H1 (cell line): ENCODE results near the gene CAPZB. TPM values are rescaled to one million over a fixed set of nuclear protein-coding genes. Genes with fewer than 3 reads are reported as not detected.

ENCODE experiments used
- CTCF ChIA-PET: fragments of 300-600 bp; sonication (Branson Sonifier 250); formaldehyde crosslinking; loops from one replicate; lab custom pipeline; 2021; ENCODE audit not compliant: partially characterized antibody; lab: Charles Lee
- POLR2A ChIA-PET: fragments of 300-600 bp; sonication (Branson Sonifier 250); formaldehyde crosslinking; loops from one replicate; lab custom pipeline; 2021; ENCODE audit warnings: inconsistent platforms; ENCODE audit not compliant: partially characterized antibody; lab: Charles Lee
- DNase-seq, 2 experiments: peaks; one replicate each; pipeline versions ENCODE4 v3.0.0 to v3.0.0-alpha.2; 2010 to 2022; ENCODE audit warnings: low spot score in 2 of 2, low read depth in 1 of 2, mixed read lengths in 1 of 2
- FAIRE-seq: peaks from 2 replicates; lab custom pipeline; 2011; peaks lifted over from hg19 to GRCh38; lab: Jason Lieb, UNC
- H2AFZ ChIP-seq: 2 replicates; pipeline ENCODE4 v1.8.1; 2012; ENCODE audit warnings: low read length, inconsistent platforms
- H2AK5ac ChIP-seq: 2 replicates; pipeline ENCODE4 v1.6.1; 2013; ENCODE audit warnings: low read depth, low read length
- H2BK120ac ChIP-seq: replicated peaks from 2 replicates; pipeline ENCODE3; 2013; ENCODE audit warnings: low read depth, low read length, inconsistent platforms
- H2BK12ac ChIP-seq: 2 replicates; pipeline ENCODE4 v1.6.1; 2013; ENCODE audit warnings: low read depth, low read length
- H2BK15ac ChIP-seq: 2 replicates; pipeline ENCODE4 v1.6.1; 2013; ENCODE audit warnings: low read length
- H2BK20ac ChIP-seq: 2 replicates; pipeline ENCODE4 v1.6.1; 2013; ENCODE audit warnings: low read length
- H2BK5ac ChIP-seq: 2 replicates; pipeline ENCODE4 v1.6.1; 2013; ENCODE audit warnings: low read depth, low read length
- H3K14ac ChIP-seq: 2 replicates; pipeline ENCODE4 v1.6.1; 2013; ENCODE audit warnings: inconsistent platforms; ENCODE audit not compliant: insufficient read length
- H3K18ac ChIP-seq: 2 replicates; pipeline ENCODE4 v1.6.1; 2013; ENCODE audit warnings: low read length; ENCODE audit errors: extremely low read depth
- H3K23ac ChIP-seq: 2 replicates; pipeline ENCODE4 v1.6.1; 2013; ENCODE audit warnings: inconsistent platforms; ENCODE audit not compliant: insufficient read length
- H3K23me2 ChIP-seq: 2 replicates; pipeline ENCODE4 v1.6.1; 2013; ENCODE audit warnings: low read depth, low read length
- H3K27ac ChIP-seq: 2 replicates; pipeline ENCODE4 v1.6.1; 2011; ENCODE audit warnings: low read depth, low read length, inconsistent platforms
- H3K27me3 ChIP-seq, 4 experiments: replicated peaks in 1 of 4; 1 replicate in 1 of 4; 2 replicates in 3 of 4; pipeline versions ENCODE4 v1.6.1 to v1.8.1; 2011 to 2013; ENCODE audit warnings: low read length in 3 of 4, mild to moderate bottlenecking in 3 of 4, inconsistent platforms in 2 of 4, mixed read lengths in 2 of 4, moderate library complexity in 1 of 4; ENCODE audit not compliant: control insufficient read depth in 3 of 4, insufficient read depth in 3 of 4; ENCODE audit errors: extremely low read depth in 1 of 4
- H3K36me3 ChIP-seq, 4 experiments: 2 replicates each; pipeline versions ENCODE4 v1.6.1 to v1.8.1; 2011 to 2013; ENCODE audit warnings: mild to moderate bottlenecking in 4 of 4, low read length in 3 of 4, moderate library complexity in 2 of 4, control low read depth in 1 of 4, inconsistent platforms in 1 of 4; ENCODE audit not compliant: insufficient read depth in 4 of 4, control insufficient read depth in 2 of 4
- H3K4ac ChIP-seq: replicated peaks from 2 replicates; pipeline ENCODE3; 2013; ENCODE audit warnings: low read length, low read depth, mixed read lengths, inconsistent platforms; ENCODE audit not compliant: insufficient read length
- H3K4me1 ChIP-seq, 4 experiments: replicated peaks in 1 of 4; 1 replicate in 1 of 4; 2 replicates in 3 of 4; pipeline versions ENCODE4 v1.6.1 to v1.8.1; 2011 to 2013; ENCODE audit warnings: low read length in 3 of 4, inconsistent platforms in 2 of 4, mixed read lengths in 1 of 4; ENCODE audit not compliant: insufficient read depth in 4 of 4, control insufficient read depth in 3 of 4
- H3K4me2 ChIP-seq, 2 experiments: 2 replicates each; pipeline versions ENCODE4 v1.6.1 to v1.8.1; 2011 to 2013; ENCODE audit warnings: low read depth in 2 of 2, low read length in 2 of 2, control low read depth in 1 of 2, inconsistent platforms in 1 of 2, mild to moderate bottlenecking in 1 of 2; ENCODE audit not compliant: insufficient read depth in 1 of 2
- H3K4me3 ChIP-seq, 4 experiments: fragments of 200-600, 300-600 bp in 1 of 4; sonication (generic), shearing (Covaris generic), sonication (Bioruptor Twin) in 1 of 4; 2 replicates each; pipeline versions ENCODE4 v1.5.1 to v1.8.1; 2011 to 2016; ENCODE audit warnings: low read length in 4 of 4, low read depth in 3 of 4, control low read depth in 2 of 4, inconsistent platforms in 2 of 4, mild to moderate bottlenecking in 2 of 4, mixed read lengths in 1 of 4, moderate library complexity in 1 of 4; ENCODE audit not compliant: insufficient read depth in 2 of 4; ENCODE audit errors: extremely low read depth in 1 of 4
- H3K56ac ChIP-seq: replicated peaks from 2 replicates; pipeline ENCODE3; 2013; ENCODE audit warnings: low read depth, mild to moderate bottlenecking, mixed read lengths, low read length, inconsistent platforms; ENCODE audit not compliant: insufficient read length
- H3K79me1 ChIP-seq: 2 replicates; pipeline ENCODE4 v1.6.1; 2013; ENCODE audit warnings: low read depth, low read length, control low read depth
- H3K79me2 ChIP-seq, 2 experiments: 2 replicates each; pipeline versions ENCODE4 v1.6.1 to v1.8.1; 2012 to 2013; ENCODE audit warnings: low read length in 2 of 2, mild to moderate bottlenecking in 2 of 2, inconsistent platforms in 1 of 2; ENCODE audit not compliant: insufficient read depth in 2 of 2, control insufficient read depth in 1 of 2
- H3K9ac ChIP-seq, 4 experiments: replicated peaks in 1 of 4; 1 replicate in 1 of 4; 2 replicates in 3 of 4; pipeline versions ENCODE4 v1.6.1 to v1.8.1; 2011 to 2013; ENCODE audit warnings: low read depth in 3 of 4, low read length in 3 of 4, control low read depth in 2 of 4, mild to moderate bottlenecking in 2 of 4, moderate library complexity in 2 of 4, inconsistent platforms in 1 of 4; ENCODE audit errors: extremely low read depth in 1 of 4
- H3K9me3 ChIP-seq, 2 experiments: 2 replicates each; pipeline versions ENCODE4 v1.6.1 to v1.8.1; 2012 to 2013; ENCODE audit warnings: mild to moderate bottlenecking in 2 of 2, moderate library complexity in 2 of 2, control low read depth in 1 of 2, inconsistent platforms in 1 of 2, low read depth in 1 of 2, low read length in 1 of 2, mixed read lengths in 1 of 2; ENCODE audit not compliant: insufficient read depth in 2 of 2
- H4K20me1 ChIP-seq, 2 experiments: replicated peaks in 1 of 2; 2 replicates each; pipeline versions ENCODE3 to v1.8.1; 2011 to 2013; ENCODE audit warnings: inconsistent platforms in 2 of 2, low read length in 2 of 2, mild to moderate bottlenecking in 1 of 2; ENCODE audit not compliant: insufficient read depth in 2 of 2, control insufficient read depth in 1 of 2
- H4K5ac ChIP-seq: 2 replicates; pipeline ENCODE4 v1.6.1; 2013; ENCODE audit warnings: low read length, low read depth, mixed read lengths, inconsistent platforms; ENCODE audit not compliant: insufficient read length
- H4K8ac ChIP-seq: 2 replicates; pipeline ENCODE4 v1.8.0; 2013; ENCODE audit warnings: mild to moderate bottlenecking, moderate library complexity, low read length, inconsistent platforms; ENCODE audit not compliant: insufficient read depth; ENCODE audit errors: extremely low read depth
- H4K91ac ChIP-seq: replicated peaks from 2 replicates; pipeline ENCODE3; 2013; ENCODE audit warnings: low read length, mixed read lengths, inconsistent platforms; ENCODE audit not compliant: insufficient read length
- ATF2 ChIP-seq: IDR thresholded peaks from 2 replicates; pipeline ENCODE4 v1.6.1; 2012; ENCODE audit warnings: low read length, inconsistent platforms
- BCL11A ChIP-seq, 2 experiments: IDR thresholded peaks; one replicate each; pipeline ENCODE4 v1.6.1; 2011; ENCODE audit warnings: low read depth in 2 of 2, low read length in 2 of 2, mild to moderate bottlenecking in 2 of 2
- EGR1 ChIP-seq: IDR thresholded peaks from 2 replicates; pipeline ENCODE4 v1.6.1; 2011; ENCODE audit warnings: low read depth, low read length, borderline replicate concordance
- EP300 ChIP-seq, 2 experiments: IDR thresholded peaks; 1 replicate in 1 of 2; 2 replicates in 1 of 2; pipeline ENCODE4 v1.6.1; 2011 to 2012; ENCODE audit warnings: low read depth in 2 of 2, low read length in 2 of 2, mild to moderate bottlenecking in 2 of 2, borderline replicate concordance in 1 of 2, inconsistent platforms in 1 of 2, moderate library complexity in 1 of 2
- EZH2 ChIP-seq: fragments of 200-600 bp; sonication (generic); IDR thresholded peaks from 2 replicates; pipeline ENCODE4 v1.7.1; 2012; ENCODE audit warnings: low read depth, mild to moderate bottlenecking, moderate library complexity, low read length, inconsistent platforms; ENCODE audit not compliant: severe bottlenecking
- FOSL1 ChIP-seq: IDR thresholded peaks from 2 replicates; pipeline ENCODE4 v1.6.1; 2011; ENCODE audit warnings: mild to moderate bottlenecking, low read depth, low read length, moderate library complexity; ENCODE audit not compliant: insufficient read depth
- GTF2F1 ChIP-seq: IDR thresholded peaks from 2 replicates; pipeline ENCODE4 v1.6.1; 2012; ENCODE audit warnings: low read depth, low read length, improper control_type of control experiment, borderline replicate concordance
- JUND ChIP-seq: IDR thresholded peaks from 2 replicates; pipeline ENCODE4 v1.6.1; 2011; ENCODE audit warnings: mild to moderate bottlenecking, improper control_type of control experiment, low read length
- KDM5A ChIP-seq: fragments of 200-600 bp; IDR thresholded peaks from 2 replicates; pipeline ENCODE4 v1.7.1; 2012; ENCODE audit warnings: mild to moderate bottlenecking, low read length, inconsistent platforms, mixed read lengths
- NRF1 ChIP-seq: IDR thresholded peaks from 2 replicates; pipeline ENCODE4 v1.6.1; 2011; ENCODE audit warnings: mild to moderate bottlenecking, low read depth, low read length, improper control_type of control experiment
- RBBP5 ChIP-seq: IDR thresholded peaks from 2 replicates; pipeline ENCODE4 v1.7.1; 2012; ENCODE audit warnings: low read depth, mild to moderate bottlenecking, inconsistent platforms, low read length, moderate library complexity, borderline replicate concordance
- RFX5 ChIP-seq: IDR thresholded peaks from 2 replicates; pipeline ENCODE4 v1.6.1; 2011; ENCODE audit warnings: low read depth, low read length, improper control_type of control experiment, borderline replicate concordance
- TAF1 ChIP-seq: IDR thresholded peaks from 2 replicates; pipeline ENCODE4 v1.6.1; 2011; ENCODE audit warnings: mild to moderate bottlenecking, low read depth, low read length
- WGBS, 2 experiments: shearing (Covaris generic) in 1 of 2; methylation state at CpG; one replicate each; pipeline versions ENCODE4 v1.1.6 to v1.1.7; 2013 to 2015; ENCODE audit warnings: low lambda C conversion rate in 2 of 2, mixed read lengths in 2 of 2, inconsistent platforms in 1 of 2, low coverage in 1 of 2, missing lambda C conversion rate in 1 of 2; ENCODE audit not compliant: insufficient replicate concordance in 2 of 2, insufficient coverage in 1 of 2, insufficient read length in 1 of 2; ENCODE audit errors: extremely low coverage in 1 of 2, missing lambda C conversion rate in 1 of 2; 5-methylcytosine and 5-hydroxymethylcytosine counted together
- polyA plus RNA-seq, 7 experiments: library from polyadenylated mRNA; depleted of rRNA in 3 of 7; stranded (reverse) in 5 of 7; unstranded in 2 of 7; fragments of >200 nt in 5 of 7; fragments of 200-250 nt in 2 of 7; gene quantifications; 1 replicate in 5 of 7; 2 replicates in 1 of 7; 4 replicates in 1 of 7; pipeline versions ENCODE4 v1.2.1 to v1.2.3, GENCODE V29; 2011 to 2013; ENCODE audit warnings: missing spikeins in 2 of 7, mixed read lengths in 2 of 7
- total RNA-seq: library from RNA; stranded (reverse); fragmentation: NEBNext Ultra II Directional; extraction: Animal tissue kit (Norgen Biotek cat#: 25700); gene quantifications from 2 replicates; pipeline ENCODE4 v1.2.1, GENCODE V29; 2021

CAPZB gene
- total and polyA plus RNA-seq, 2 of the 8 experiments (the other 6 are each of a cell fraction or from before 2014, with no cell fraction given): 162 to 371 TPM

GRCh38 chr1:19514391-19514831 lies 29.1 kb upstream of the CAPZB start:
- Histone ChIP-seq H4K8ac (no peak overlapping the region), H3K79me2 (no peaks in the 10 kb centered on the region), H3K18ac (no peak overlapping the region), H4K91ac (no peak overlapping the region), H3K56ac (no peak overlapping the region), H3K27me3 (no peaks in the 10 kb centered on the region), H2BK20ac (no peak overlapping the region), H3K36me3 (no peaks in the 10 kb centered on the region), H3K27ac (no peak overlapping the region), H2AK5ac (no peak overlapping the region), H2BK120ac (no peak overlapping the region), H3K79me1 (no peaks in the 10 kb centered on the region), H3K23me2 (no peaks in the 10 kb centered on the region), H2AFZ (no peak overlapping the region), H2BK15ac (no peak overlapping the region), H3K23ac (no peak overlapping the region), H3K4ac (no peak overlapping the region), H3K4me1 (no peaks in the 10 kb centered on the region), H3K9me3 (no peaks in the 10 kb centered on the region), H4K5ac (no peak overlapping the region), H3K9ac (no peak overlapping the region), H2BK12ac (no peak overlapping the region), H4K20me1 (no peaks in the 10 kb centered on the region), H3K4me3 (no peak overlapping the region), H2BK5ac (no peak overlapping the region), H3K4me2 (no peak overlapping the region), H3K14ac (no peak overlapping the region)
- ChIA-PET CTCF (interaction anchor here (0.7 to 1.1 kb wide), 2 partner anchors 26 to 45 kb away, joined by 3 read pairs; no protein-coding TSS in a partner anchor), POLR2A (no interaction called here)
- FAIRE-seq (no peak), DNase-seq (no peak)
- WGBS, 2 experiments: 93% methylated on average over 7 of the region's 7 CpGs; no CpG with 5 or more reads in 1 of the 2 experiments
- TF ChIP-seq KDM5A: no peak
- TF ChIP-seq GTF2F1: no peak
- TF ChIP-seq RFX5: no peak
- no peak for TF ChIP-seq NRF1
- no peak for TF ChIP-seq FOSL1
- no peak for TF ChIP-seq EP300 (IDR thresholded peaks at IDR 0.05; ENCODE audit: borderline replicate concordance in 1 of 2, low read depth in 2 of 2, low read length in 2 of 2)
- TF ChIP-seq BCL11A (IDR thresholded peaks at IDR 0.05; ENCODE audit: low read depth in 2 of 2, low read length in 2 of 2): no peak
- no peak for TF ChIP-seq JUND
- TF ChIP-seq RBBP5: no peak
- no peak for TF ChIP-seq EZH2
- TF ChIP-seq TAF1: no peak
- TF ChIP-seq ATF2: no peak
- TF ChIP-seq EGR1: no peak
